Thyroid gland (tissue), 4 donors: ENCODE data around the gene SMIM15.

Experiments used
- CTCF ChIP-seq, 6 experiments: fragments of 200-600 bp in 3 of 6; fragments of 450-650 bp in 3 of 6; sonication (generic) in 3 of 6; IDR thresholded peaks; one replicate each; pipeline ENCODE4 v1.5.1; 2016 to 2019; ENCODE audit warnings: antibody characterized with exemption in 6 of 6, mild to moderate bottlenecking in 2 of 6, inconsistent platforms in 1 of 6, moderate library complexity in 1 of 6
- POLR2A ChIP-seq, 2 donors: fragments of 450-650 bp; IDR thresholded peaks; one replicate each; pipeline ENCODE4 v1.6.1; 2017; ENCODE audit warnings: antibody characterized with exemption in 2 of 2, mild to moderate bottlenecking in 2 of 2, moderate library complexity in 1 of 2

GRCh38 chr5:61186634-61187033 is 24.4 kb upstream of the SMIM15 start:
- TF ChIP-seq CTCF (IDR thresholded peaks at IDR 0.05) (no peak), POLR2A (IDR thresholded peaks at IDR 0.05) (no peak)
